ENCODE measurements around the gene SSX2IP. TPM values are rescaled to one million over a fixed set of nuclear protein-coding genes. Genes with fewer than 3 reads are reported as not detected.
"Not testable (repeated sequence)": the region's sequence is repeated elsewhere in the genome, so short reads cannot be mapped to it uniquely, and the experiment has no call there.

SSX2IP gene
- total RNA-seq, 2 experiments from 2014 or later = 15.5 to 16.0 TPM

GRCh38 chr1:84724128-84724860 is 34.0 kb upstream of the SSX2IP start:
- no peaks in the 10 kb centered on the region for H3K4me1 Mint-ChIP-seq (ENCODE audit: low read depth)
- H3K4me3 Mint-ChIP-seq = no peak overlapping the region
- H3K36me3 Mint-ChIP-seq (ENCODE audit: low read depth) = no peaks in the 10 kb centered on the region
- POLR2A ChIA-PET = interaction anchor here (0.7 kb wide), 1 partner anchor 62 kb away, joined by 3 read pairs; no protein-coding TSS in a partner anchor
- H3K9me3 Mint-ChIP-seq (ENCODE audit: insufficient read depth) = no peaks in the 10 kb centered on the region
- peaks cover 18% of the 10 kb centered on the region for H3K27me3 Mint-ChIP-seq (ENCODE audit: low read depth)
- CTCF ChIA-PET = interaction anchor here (0.7 to 2.3 kb wide), 22 partner anchors 9 to 291 kb away, joined by 3 to 16 read pairs (median 4); no protein-coding TSS in a partner anchor
- DNase-seq = peak; percentile 53
- H3K27ac Mint-ChIP-seq = no peak overlapping the region
- ATAC-seq = peak; percentile 53

GRCh38 chr1:84722794-84723193 is 32.5 kb upstream of the SSX2IP start:
- Mint-ChIP-seq H3K9me3 (ENCODE audit: insufficient read depth) (no peaks in the 10 kb centered on the region), H3K4me1 (ENCODE audit: low read depth) (no peaks in the 10 kb centered on the region), H3K36me3 (ENCODE audit: low read depth) (no peaks in the 10 kb centered on the region), H3K27me3 (ENCODE audit: low read depth) (peaks cover 7% of the 10 kb centered on the region), H3K27ac (no peak overlapping the region), H3K4me3 (no peak overlapping the region)
- ChIA-PET CTCF (interaction anchor here (0.7 to 2.3 kb wide), 4 partner anchors 17 to 280 kb away, joined by 3 to 8 read pairs (median 6); no protein-coding TSS in a partner anchor), POLR2A (no interaction called here)
- ATAC-seq = no peak
- DNase-seq = no peak

- H3K4me1 Mint-ChIP-seq (ENCODE audit: low read depth); H3K4me3 Mint-ChIP-seq; H3K36me3 Mint-ChIP-seq (ENCODE audit: low read depth); POLR2A ChIA-PET; H3K9me3 Mint-ChIP-seq (ENCODE audit: insufficient read depth); H3K27ac Mint-ChIP-seq; H3K27me3 Mint-ChIP-seq (ENCODE audit: low read depth); DNase-seq; ATAC-seq: not testable (repeated sequence)
- CTCF ChIA-PET = interaction anchor here (1.5 to 2.3 kb wide), 3 partner anchors 29 to 279 kb away, joined by 3 to 8 read pairs (median 5); no protein-coding TSS in a partner anchor
Observed at GRCh38 chr1:84721872-84722271, 31.6 kb upstream of the SSX2IP start.

- H3K27ac Mint-ChIP-seq = no peak overlapping the region
- H3K9me3 Mint-ChIP-seq (ENCODE audit: insufficient read depth) = no peaks in the 10 kb centered on the region
- no peaks in the 10 kb centered on the region for H3K4me1 Mint-ChIP-seq (ENCODE audit: low read depth)
- H3K27me3 Mint-ChIP-seq (ENCODE audit: low read depth) = peaks cover under 1% of the 10 kb centered on the region
- no peak overlapping the region for H3K4me3 Mint-ChIP-seq
- ChIA-PET CTCF (interaction anchor here (0.6 to 2.3 kb wide), 4 partner anchors 28 to 279 kb away, joined by 3 to 8 read pairs (median 4); no protein-coding TSS in a partner anchor), POLR2A (no interaction called here)
- DNase-seq (no peak), ATAC-seq (no peak)
- no peaks in the 10 kb centered on the region for H3K36me3 Mint-ChIP-seq (ENCODE audit: low read depth)
Observed at GRCh38 chr1:84721152-84721551, 30.9 kb upstream of the SSX2IP start.

- ATAC-seq (no peak), DNase-seq (no peak)
- Mint-ChIP-seq H3K27me3 (ENCODE audit: low read depth) (peaks cover 2% of the 10 kb centered on the region), H3K4me3 (no peak overlapping the region), H3K4me1 (ENCODE audit: low read depth) (no peaks in the 10 kb centered on the region), H3K9me3 (ENCODE audit: insufficient read depth) (no peaks in the 10 kb centered on the region), H3K27ac (no peak overlapping the region), H3K36me3 (ENCODE audit: low read depth) (no peaks in the 10 kb centered on the region)
- ChIA-PET CTCF (interaction anchor here (0.6 to 2.3 kb wide), 3 partner anchors 27 to 52 kb away, joined by 3 to 8 read pairs (median 3); no protein-coding TSS in a partner anchor), POLR2A (no interaction called here)
Observed at GRCh38 chr1:84720221-84720780, 30.0 kb upstream of the SSX2IP start.

GRCh38 chr1:84719543-84720217 is 29.4 kb upstream of the SSX2IP start:
- no peak for ATAC-seq
- no peaks in the 10 kb centered on the region for H3K9me3 Mint-ChIP-seq (ENCODE audit: insufficient read depth)
- H3K36me3 Mint-ChIP-seq (ENCODE audit: low read depth) = no peaks in the 10 kb centered on the region
- no peaks in the 10 kb centered on the region for H3K4me1 Mint-ChIP-seq (ENCODE audit: low read depth)
- no peak overlapping the region for H3K27ac Mint-ChIP-seq
- ChIA-PET CTCF (no interaction called here), POLR2A (no interaction called here)
- peaks cover 2% of the 10 kb centered on the region for H3K27me3 Mint-ChIP-seq (ENCODE audit: low read depth)
- no peak for DNase-seq
- no peak overlapping the region for H3K4me3 Mint-ChIP-seq

- DNase-seq (no peak), ATAC-seq (no peak)
- Mint-ChIP-seq H3K27me3 (ENCODE audit: low read depth) (peaks cover 2% of the 10 kb centered on the region), H3K4me3 (no peak overlapping the region), H3K36me3 (ENCODE audit: low read depth) (no peaks in the 10 kb centered on the region), H3K4me1 (ENCODE audit: low read depth) (no peaks in the 10 kb centered on the region), H3K9me3 (ENCODE audit: insufficient read depth) (no peaks in the 10 kb centered on the region), H3K27ac (no peak overlapping the region)
- ChIA-PET CTCF (interaction anchor here (1.5 to 2.6 kb wide), 2 partner anchors 9 to 95 kb away, joined by 3 to 16 read pairs; no protein-coding TSS in a partner anchor), POLR2A (no interaction called here)
Observed at GRCh38 chr1:84715342-84716019, 25.2 kb upstream of the SSX2IP start.

- H3K27me3 Mint-ChIP-seq (ENCODE audit: low read depth) = peaks cover 2% of the 10 kb centered on the region
- no peak overlapping the region for H3K27ac Mint-ChIP-seq
- H3K36me3 Mint-ChIP-seq (ENCODE audit: low read depth) = no peaks in the 10 kb centered on the region
- ATAC-seq (no peak), DNase-seq (no peak)
- no peak overlapping the region for H3K4me3 Mint-ChIP-seq
- H3K9me3 Mint-ChIP-seq (ENCODE audit: insufficient read depth) = no peaks in the 10 kb centered on the region
- POLR2A ChIA-PET = no interaction called here
- H3K4me1 Mint-ChIP-seq (ENCODE audit: low read depth) = no peaks in the 10 kb centered on the region
- CTCF ChIA-PET = interaction anchor here (1.0 kb wide), 1 partner anchor 12 kb away, joined by 4 read pairs; no protein-coding TSS in a partner anchor
Observed at GRCh38 chr1:84712276-84712874, 22.1 kb upstream of the SSX2IP start.

- Mint-ChIP-seq H3K36me3 (ENCODE audit: low read depth) (no peaks in the 10 kb centered on the region), H3K9me3 (ENCODE audit: insufficient read depth) (no peaks in the 10 kb centered on the region), H3K4me3 (no peak overlapping the region), H3K27ac (no peak overlapping the region), H3K27me3 (ENCODE audit: low read depth) (peaks cover 2% of the 10 kb centered on the region), H3K4me1 (ENCODE audit: low read depth) (no peaks in the 10 kb centered on the region)
- ATAC-seq = no peak
- CTCF ChIA-PET = interaction anchor here (1.0 kb wide), 1 partner anchor 13 kb away, joined by 4 read pairs; no protein-coding TSS in a partner anchor
- DNase-seq = no peak
- POLR2A ChIA-PET = no interaction called here
Observed at GRCh38 chr1:84711869-84712268, 21.6 kb upstream of the SSX2IP start.

GRCh38 chr1:84711121-84711520 is 20.9 kb upstream of the SSX2IP start:
- no peaks in the 10 kb centered on the region for H3K9me3 Mint-ChIP-seq (ENCODE audit: insufficient read depth)
- H3K4me3 Mint-ChIP-seq = no peak overlapping the region
- H3K36me3 Mint-ChIP-seq (ENCODE audit: low read depth) = no peaks in the 10 kb centered on the region
- no peaks in the 10 kb centered on the region for H3K4me1 Mint-ChIP-seq (ENCODE audit: low read depth)
- CTCF ChIA-PET = interaction anchor here (1.0 kb wide), 1 partner anchor 13 kb away, joined by 4 read pairs; no protein-coding TSS in a partner anchor
- H3K27me3 Mint-ChIP-seq (ENCODE audit: low read depth) = peaks cover under 1% of the 10 kb centered on the region
- no peak for DNase-seq
- no peak overlapping the region for H3K27ac Mint-ChIP-seq
- ATAC-seq = no peak
- POLR2A ChIA-PET = no interaction called here

GRCh38 chr1:84709131-84709530 is 18.9 kb upstream of the SSX2IP start:
- Mint-ChIP-seq H3K9me3 (ENCODE audit: insufficient read depth) (no peaks in the 10 kb centered on the region), H3K27ac (no peak overlapping the region), H3K4me1 (ENCODE audit: low read depth) (no peaks in the 10 kb centered on the region), H3K27me3 (ENCODE audit: low read depth) (no peaks in the 10 kb centered on the region), H3K36me3 (ENCODE audit: low read depth) (no peaks in the 10 kb centered on the region), H3K4me3 (no peak overlapping the region)
- DNase-seq (no peak), ATAC-seq (no peak)
- ChIA-PET POLR2A (interaction anchor here (0.6 kb wide), 1 partner anchor 92 kb away, joined by 4 read pairs; no protein-coding TSS in a partner anchor), CTCF (no interaction called here)

Data from activated CD8-positive, alpha-beta T cell treated with anti-CD3 and anti-CD28 coated beads, Interleukin-2, amount 10 ng/mL, durations not matched to agents 7 days and 5 days (primary cell).